AG04450 (cell line): ENCODE data around the gene NEFH. TPM values are rescaled to one million over a fixed set of nuclear protein-coding genes. Genes with fewer than 3 reads are reported as not detected.

ENCODE experiments used
- CTCF ChIA-PET: fragments of 300-600, 350-600 bp; formaldehyde crosslinking; extraction: SDS; loops from one replicate; lab custom pipeline; 2022; ENCODE audit warnings: antibody characterized with exemption, inconsistent platforms; lab: Charles Lee
- POLR2A ChIA-PET: fragments of 350-600 bp; formaldehyde crosslinking; extraction: SDS; loops from one replicate; lab custom pipeline; 2021; ENCODE audit warnings: antibody characterized with exemption, inconsistent platforms; lab: Yijun Ruan, JAX
- DNase-seq: peaks from one replicate; pipeline ENCODE4 v3.0.0-alpha.2; 2011; ENCODE audit warnings: low read depth, low spot score
- H3K27ac ChIP-seq: one replicate; pipeline ENCODE4 v1.5.1; 2012; ENCODE audit warnings: low read depth, low read length, control low read depth
- H3K27me3 ChIP-seq: one replicate; pipeline ENCODE4 v1.6.0; 2012; ENCODE audit warnings: low read length; ENCODE audit not compliant: control insufficient read depth, insufficient read depth
- H3K4me3 ChIP-seq: 2 replicates; pipeline ENCODE4 v1.5.1; 2011; ENCODE audit warnings: mild to moderate bottlenecking, low read depth, low read length, control low read depth
- H3K9me3 ChIP-seq: 2 replicates; pipeline ENCODE4 v1.5.1; 2012; ENCODE audit warnings: low read length; ENCODE audit not compliant: control insufficient read depth, insufficient read depth
- polyA plus RNA-seq: library from polyadenylated mRNA; depleted of rRNA; stranded (reverse); fragments of >200 nt; gene quantifications from 2 replicates; pipeline ENCODE4 v1.2.3, GENCODE V29; 2011
- TF ChIP-seq, protein P1 (sequence below): IDR thresholded peaks from 2 replicates; pipeline ENCODE4 v1.5.1; 2011; ENCODE audit warnings: low read depth, low read length, control low read depth, inconsistent platforms

The NEFH gene
- polyA plus RNA-seq, 1 experiment: 2.0 TPM

- no peak overlapping the region for H3K27ac ChIP-seq
- ChIA-PET POLR2A (no interaction called here), CTCF (interaction anchor here (1.5 kb wide), 1 partner anchor 17 kb away, joined by 4 read pairs; no protein-coding TSS in a partner anchor)
- H3K27me3 ChIP-seq: peaks cover 4% of the 10 kb centered on the region
- TF ChIP-seq, protein P1, sequence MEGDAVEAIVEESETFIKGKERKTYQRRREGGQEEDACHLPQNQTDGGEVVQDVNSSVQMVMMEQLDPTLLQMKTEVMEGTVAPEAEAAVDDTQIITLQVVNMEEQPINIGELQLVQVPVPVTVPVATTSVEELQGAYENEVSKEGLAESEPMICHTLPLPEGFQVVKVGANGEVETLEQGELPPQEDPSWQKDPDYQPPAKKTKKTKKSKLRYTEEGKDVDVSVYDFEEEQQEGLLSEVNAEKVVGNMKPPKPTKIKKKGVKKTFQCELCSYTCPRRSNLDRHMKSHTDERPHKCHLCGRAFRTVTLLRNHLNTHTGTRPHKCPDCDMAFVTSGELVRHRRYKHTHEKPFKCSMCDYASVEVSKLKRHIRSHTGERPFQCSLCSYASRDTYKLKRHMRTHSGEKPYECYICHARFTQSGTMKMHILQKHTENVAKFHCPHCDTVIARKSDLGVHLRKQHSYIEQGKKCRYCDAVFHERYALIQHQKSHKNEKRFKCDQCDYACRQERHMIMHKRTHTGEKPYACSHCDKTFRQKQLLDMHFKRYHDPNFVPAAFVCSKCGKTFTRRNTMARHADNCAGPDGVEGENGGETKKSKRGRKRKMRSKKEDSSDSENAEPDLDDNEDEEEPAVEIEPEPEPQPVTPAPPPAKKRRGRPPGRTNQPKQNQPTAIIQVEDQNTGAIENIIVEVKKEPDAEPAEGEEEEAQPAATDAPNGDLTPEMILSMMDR: no peak
- no peak for DNase-seq
- H3K4me3 ChIP-seq: no peak overlapping the region
- H3K9me3 ChIP-seq: no peaks in the 10 kb centered on the region
Measured at GRCh38 chr22:29454276-29454675, 25.7 kb upstream of the NEFH start.

DNA sequence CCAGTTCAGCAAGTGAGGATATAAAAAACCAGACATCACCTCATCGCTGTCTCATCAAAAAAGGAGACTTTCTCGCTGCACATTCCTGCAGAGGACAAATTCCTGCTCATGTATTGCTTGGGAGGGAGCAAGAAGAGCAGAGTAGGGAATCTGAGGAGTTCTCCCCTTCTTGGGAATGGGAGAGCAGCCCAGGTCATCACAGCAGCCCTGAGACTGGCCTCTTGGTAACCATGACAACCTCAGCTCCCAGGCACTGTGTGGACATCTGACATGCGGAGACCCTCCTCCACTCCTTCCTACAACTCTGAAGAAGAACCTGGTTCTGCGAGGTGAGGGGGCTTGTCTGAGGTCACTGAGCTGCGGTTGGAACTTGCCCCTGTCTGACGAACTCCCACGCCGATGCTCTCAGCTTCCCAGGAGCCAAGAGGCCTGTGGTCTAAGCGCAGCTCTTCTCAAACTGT, 23.8 kb upstream of the NEFH start:
- Histone ChIP-seq H3K4me3 (no peak overlapping the region), H3K27ac (no peak overlapping the region), H3K27me3 (peaks cover 4% of the 10 kb centered on the region), H3K9me3 (no peaks in the 10 kb centered on the region)
- DNase-seq: no peak
- ChIA-PET POLR2A (no interaction called here), CTCF (no interaction called here)
- TF ChIP-seq, protein P1: no peak

- H3K9me3 ChIP-seq: no peaks in the 10 kb centered on the region
- ChIA-PET POLR2A (no interaction called here), CTCF (no interaction called here)
- H3K27ac ChIP-seq: no peak overlapping the region
- H3K27me3 ChIP-seq: peaks cover 4% of the 10 kb centered on the region
- H3K4me3 ChIP-seq: no peak overlapping the region
- no peak for DNase-seq
- TF ChIP-seq, protein P1: no peak
Measured at GRCh38 chr22:29457730-29458129, 22.3 kb upstream of the NEFH start.

DNA sequence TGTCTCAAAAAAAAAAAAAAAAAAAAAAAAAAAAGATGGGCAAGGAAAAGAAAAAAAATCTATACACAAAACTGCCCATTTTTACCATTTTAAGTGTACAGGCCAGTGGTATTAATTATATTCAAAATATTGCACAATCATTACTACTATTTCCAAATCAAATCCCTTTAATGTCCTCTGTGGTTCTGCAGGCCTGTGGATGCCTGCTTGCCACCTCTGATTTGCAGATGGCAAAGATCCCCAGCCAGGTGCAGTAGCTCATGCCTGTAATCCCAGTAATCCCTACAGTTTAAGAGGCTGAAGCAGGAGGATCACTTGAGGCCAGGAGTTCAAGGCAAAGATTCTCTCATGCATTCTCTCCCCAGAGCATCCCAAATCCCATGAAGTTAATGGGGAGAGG, 21.5 kb upstream of the NEFH start:
- CTCF ChIA-PET: interaction anchor here (0.7 kb wide), 1 partner anchor 95 kb away, joined by 3 read pairs; the partner anchor contains the start of gene THOC5
- POLR2A ChIA-PET: no interaction called here
- H3K9me3 ChIP-seq: no peaks in the 10 kb centered on the region
- TF ChIP-seq, protein P1: no peak
- H3K27ac ChIP-seq: no peak overlapping the region
- H3K27me3 ChIP-seq: peaks cover 4% of the 10 kb centered on the region
- DNase-seq: no peak
- H3K4me3 ChIP-seq: no peak overlapping the region

GRCh38 chr22:29459773-29460172, 20.2 kb upstream of the NEFH start:
- ChIA-PET POLR2A (no interaction called here), CTCF (no interaction called here)
- DNase-seq: no peak
- TF ChIP-seq, protein P1: no peak
- Histone ChIP-seq H3K9me3 (no peaks in the 10 kb centered on the region), H3K27me3 (peaks cover 2% of the 10 kb centered on the region), H3K4me3 (no peak overlapping the region), H3K27ac (no peak overlapping the region)
